HG03432 (cell line): ENCODE results near the gene PEX11G.
"Not testable (repeated sequence)": the region's sequence is repeated elsewhere in the genome, so short reads cannot be mapped to it uniquely, and the experiment has no call there.

Source experiments
- ATAC-seq: cut with Tn5 transposase; IDR thresholded peaks from one replicate; pipeline ENCODE4 v1.9.1; 2021; ENCODE audit warnings: mild to moderate bottlenecking, moderate library complexity; ENCODE audit not compliant: unreplicated experiment

Gene PEX11G

GRCh38 chr19:7470540-7471305, 18.1 kb downstream of the PEX11G start:
- no peak for ATAC-seq

GRCh38 chr19:7469669-7470285, 19.1 kb downstream of the PEX11G start:
- ATAC-seq, result no peak

GRCh38 chr19:7468840-7469239, 20.0 kb downstream of the PEX11G start:
- no peak for ATAC-seq

GRCh38 chr19:7467009-7467989, 21.5 kb downstream of the PEX11G start:
- no peak for ATAC-seq

- no peak for ATAC-seq
These were observed 25.3 kb downstream of the PEX11G start for GRCh38 chr19:7463575-7463974.

- ATAC-seq, result no peak
These were observed 26.8 kb downstream of the PEX11G start for GRCh38 chr19:7461841-7462629.

- ATAC-seq, result no peak
These were observed 28.3 kb downstream of the PEX11G start for GRCh38 chr19:7460562-7460966.

- no peak for ATAC-seq
These were observed 29.1 kb downstream of the PEX11G start for GRCh38 chr19:7459773-7460172.

- no peak for ATAC-seq
These were observed 30.2 kb downstream of the PEX11G start for GRCh38 chr19:7458675-7459074.

- ATAC-seq, result no peak
These were observed 31.8 kb downstream of the PEX11G start for GRCh38 chr19:7456964-7457541.

GRCh38 chr19:7455600-7456296, 33.1 kb downstream of the PEX11G start:
- no peak for ATAC-seq

- ATAC-seq, result no peak
These were observed 33.8 kb downstream of the PEX11G start for GRCh38 chr19:7454998-7455397.

- no peak for ATAC-seq
These were observed 38.3 kb downstream of the PEX11G start for GRCh38 chr19:7450243-7451223.

GRCh38 chr19:7449391-7450070, 39.3 kb downstream of the PEX11G start:
- not testable (repeated sequence) for ATAC-seq

- no peak for ATAC-seq
These were observed 41.2 kb downstream of the PEX11G start for GRCh38 chr19:7447648-7448047.

- no peak for ATAC-seq
These were observed 43.7 kb downstream of the PEX11G start for GRCh38 chr19:7445104-7445503.

- no peak for ATAC-seq
These were observed 44.8 kb downstream of the PEX11G start for GRCh38 chr19:7444042-7444441.

- no peak for ATAC-seq
These were observed 46.4 kb downstream of the PEX11G start for GRCh38 chr19:7442423-7442822.
